Ramos (cell line): ENCODE results near the gene TSPEAR.
"Not testable (repeated sequence)": the region's sequence is repeated elsewhere in the genome, so short reads cannot be mapped to it uniquely, and the experiment has no call there.

Source experiments
- in situ Hi-C: fragments of 300-500 bp; cut with MboI; formaldehyde crosslinking; loops from one replicate; pipeline ENCODE4 v1.14.3; 2022; ENCODE audit warnings: low sequenced_read_pairs; ENCODE audit not compliant: unreplicated experiment

The TSPEAR gene

GRCh38 chr21:44614961-44615391 is 96.4 kb downstream of the TSPEAR start:
- in situ Hi-C loops, result no loop called here

GRCh38 chr21:44614161-44614631 is 97.2 kb downstream of the TSPEAR start:
- in situ Hi-C loops, result no loop called here

GRCh38 chr21:44613386-44614155 is 97.8 kb downstream of the TSPEAR start:
- in situ Hi-C loops, result no loop called here

GRCh38 chr21:44612669-44613229 is 98.6 kb downstream of the TSPEAR start:
- in situ Hi-C loops, result no loop called here

- in situ Hi-C loops, result no loop called here
These were observed 99.3 kb downstream of the TSPEAR start, which contains the start of gene KRTAP10-8 for GRCh38 chr21:44612029-44612486. TSS of gene KRTAP10-8 (plus strand) at chr21:44612079. CDS start at chr21:44612101, 22 bp downstream.

GRCh38 chr21:44611551-44611950 is 99.8 kb downstream of the TSPEAR start:
- in situ Hi-C loops, result no loop called here

- in situ Hi-C loops, result not testable (repeated sequence)
These were observed 101.1 kb downstream of the TSPEAR start for GRCh38 chr21:44610157-44610843.

- in situ Hi-C loops, result no loop called here
These were observed 102.2 kb downstream of the TSPEAR start for GRCh38 chr21:44609193-44609592.

- in situ Hi-C loops, result no loop called here
These were observed 104.9 kb downstream of the TSPEAR start for GRCh38 chr21:44606495-44606894.

GRCh38 chr21:44603911-44604310 is 107.5 kb downstream of the TSPEAR start:
- in situ Hi-C loops, result no loop called here

GRCh38 chr21:44603109-44603875 is 108.1 kb downstream of the TSPEAR start:
- in situ Hi-C loops, result no loop called here

- in situ Hi-C loops, result no loop called here
These were observed 108.9 kb downstream of the TSPEAR start for GRCh38 chr21:44602463-44602850.

GRCh38 chr21:44601596-44602462 is 109.5 kb downstream of the TSPEAR start:
- in situ Hi-C loops, result no loop called here

GRCh38 chr21:44601091-44601490 is 110.3 kb downstream of the TSPEAR start:
- in situ Hi-C loops, result not testable (repeated sequence)

- in situ Hi-C loops, result not testable (repeated sequence)
These were observed 111.0 kb downstream of the TSPEAR start, which contains the start of gene KRTAP10-7 for GRCh38 chr21:44600118-44600978. TSS of gene KRTAP10-7 (plus strand) at chr21:44600597. CDS start at chr21:44600622, 25 bp downstream.

- in situ Hi-C loops, result no loop called here
These were observed 111.9 kb downstream of the TSPEAR start for GRCh38 chr21:44599264-44600029.

GRCh38 chr21:44598061-44598460 is 113.3 kb downstream of the TSPEAR start:
- in situ Hi-C loops, result no loop called here
